ENCODE data around the gene DDX17.

Gene DDX17

DNA sequence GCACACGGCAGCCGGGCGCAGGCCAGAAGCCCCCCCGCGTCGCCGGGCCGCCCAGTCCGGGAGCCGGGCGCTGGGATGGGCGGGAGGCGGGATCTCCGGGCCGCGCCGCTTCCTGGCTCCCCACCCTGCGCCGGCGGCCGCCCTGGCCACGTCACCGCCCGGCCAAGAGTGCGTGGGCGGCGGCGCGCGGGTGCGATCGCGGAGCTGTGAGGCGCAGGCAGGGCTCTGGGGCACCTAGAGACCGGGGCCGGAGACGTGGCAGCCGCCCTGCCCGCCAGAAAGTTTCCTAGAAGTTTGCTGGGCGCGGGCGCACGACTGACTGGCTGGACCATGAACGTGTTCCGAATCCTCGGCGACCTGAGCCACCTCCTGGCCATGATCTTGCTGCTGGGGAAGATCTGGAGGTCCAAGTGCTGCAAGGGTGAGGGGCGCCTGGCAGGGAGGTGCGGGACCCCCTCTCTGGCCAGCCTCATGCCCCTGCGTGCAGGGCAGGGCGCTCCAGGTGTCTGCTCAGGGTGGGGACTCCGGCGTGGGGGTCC is 38.1 kb downstream of the DDX17 start, which contains the start of gene KDELR3:
TSS of gene KDELR3 (plus strand) at position 193 of the 539 bp plus-strand sequence. CDS start at position 331, 138 bp downstream.
- Histone ChIP-seq H3K9me3 (ENCODE audit: control insufficient read depth in 1 of 2, low read length in 2 of 2) (no peaks in the 10 kb centered on the region), H3K36me3 (ENCODE audit: control insufficient read depth in 1 of 2, insufficient read depth in 2 of 2, low read length in 2 of 2) (no peaks in the 10 kb centered on the region), H3K9ac (ENCODE audit: low read depth in 1 of 2, low read length in 2 of 2) (peak within 1 kb of the TSS; percentile 69 to 83), H3K27ac (ENCODE audit: low read depth, low read length) (no peak within 1 kb of the TSS), H3K27me3 (ENCODE audit: control insufficient read depth in 1 of 2, insufficient read depth in 2 of 2, low read length in 2 of 2) (peaks cover 7 to 12% of the 10 kb centered on the region in 2 donors), H3K4me1 (ENCODE audit: control insufficient read depth in 1 of 2, insufficient read depth in 2 of 2, low read length in 2 of 2) (peaks cover 11 to 22% of the 10 kb centered on the region in 2 donors), H3K4me3 (ENCODE audit: low read depth in 1 of 2, low read length in 2 of 2) (peak within 1 kb of the TSS; percentile 73 to 77)

DNA sequence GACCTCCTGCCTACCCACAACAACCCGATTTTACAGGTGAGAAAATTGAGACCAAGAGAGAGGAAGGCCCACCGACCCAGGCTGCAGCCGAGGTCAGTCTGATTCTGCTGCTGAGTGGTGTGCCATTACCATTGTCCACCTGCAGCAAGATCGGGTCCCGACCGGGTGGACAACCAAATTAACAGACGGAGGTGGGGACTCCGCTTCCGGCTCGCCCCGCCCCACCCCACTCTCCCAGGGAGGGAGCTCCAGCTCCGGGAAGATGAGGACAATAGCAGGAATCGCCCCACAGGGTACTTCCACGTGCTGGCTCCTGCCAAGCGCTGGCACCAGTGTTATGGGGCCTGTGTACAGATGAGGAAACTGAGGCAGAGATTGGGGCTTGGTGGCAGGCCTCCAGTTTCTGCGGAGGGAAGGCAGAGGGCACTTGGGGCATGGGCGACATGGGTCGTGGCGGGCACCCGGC is 38.6 kb downstream of the DDX17 start:
- Histone ChIP-seq H3K27me3 (ENCODE audit: control insufficient read depth in 1 of 2, insufficient read depth in 2 of 2, low read length in 2 of 2) (peaks cover 7 to 15% of the 10 kb centered on the region in 2 donors), H3K9me3 (ENCODE audit: control insufficient read depth in 1 of 2, low read length in 2 of 2) (no peaks in the 10 kb centered on the region), H3K4me3 (ENCODE audit: low read depth in 1 of 2, low read length in 2 of 2) (peak overlapping the region; percentile 71 to 73), H3K27ac (ENCODE audit: low read depth, low read length) (no peak overlapping the region), H3K9ac (ENCODE audit: low read depth in 1 of 2, low read length in 2 of 2) (peak overlapping the region; percentile 54 to 83), H3K36me3 (ENCODE audit: control insufficient read depth in 1 of 2, insufficient read depth in 2 of 2, low read length in 2 of 2) (no peaks in the 10 kb centered on the region), H3K4me1 (ENCODE audit: control insufficient read depth in 1 of 2, insufficient read depth in 2 of 2, low read length in 2 of 2) (peaks cover 11 to 23% of the 10 kb centered on the region in 2 donors)

- H3K4me1 ChIP-seq (ENCODE audit: control insufficient read depth in 1 of 2, insufficient read depth in 2 of 2, low read length in 2 of 2): peaks cover 17 to 34% of the 10 kb centered on the region in 2 donors
- no peak overlapping the region for H3K27ac ChIP-seq (ENCODE audit: low read depth, low read length)
- H3K9ac ChIP-seq (ENCODE audit: low read depth in 1 of 2, low read length in 2 of 2): no peak overlapping the region
- H3K9me3 ChIP-seq (ENCODE audit: control insufficient read depth in 1 of 2, low read length in 2 of 2): no peaks in the 10 kb centered on the region
- H3K36me3 ChIP-seq (ENCODE audit: control insufficient read depth in 1 of 2, insufficient read depth in 2 of 2, low read length in 2 of 2): no peaks in the 10 kb centered on the region
- no peak overlapping the region for H3K4me3 ChIP-seq (ENCODE audit: low read depth in 1 of 2, low read length in 2 of 2)
- H3K27me3 ChIP-seq (ENCODE audit: control insufficient read depth in 1 of 2, insufficient read depth in 2 of 2, low read length in 2 of 2): peaks cover 22 to 26% of the 10 kb centered on the region in 2 donors
Measured at GRCh38 chr22:38465673-38466490, 40.2 kb downstream of the DDX17 start.

GRCh38 chr22:38464992-38465672 is 41.0 kb downstream of the DDX17 start:
- H3K27ac ChIP-seq (ENCODE audit: low read depth, low read length): no peak overlapping the region
- H3K27me3 ChIP-seq (ENCODE audit: control insufficient read depth in 1 of 2, insufficient read depth in 2 of 2, low read length in 2 of 2): peaks cover 30 to 34% of the 10 kb centered on the region in 2 donors
- no peak overlapping the region for H3K9ac ChIP-seq (ENCODE audit: low read depth in 1 of 2, low read length in 2 of 2)
- peaks cover 18 to 34% of the 10 kb centered on the region in 2 donors for H3K4me1 ChIP-seq (ENCODE audit: control insufficient read depth in 1 of 2, insufficient read depth in 2 of 2, low read length in 2 of 2)
- no peaks in the 10 kb centered on the region for H3K36me3 ChIP-seq (ENCODE audit: control insufficient read depth in 1 of 2, insufficient read depth in 2 of 2, low read length in 2 of 2)
- H3K4me3 ChIP-seq (ENCODE audit: low read depth in 1 of 2, low read length in 2 of 2): no peak overlapping the region
- no peaks in the 10 kb centered on the region for H3K9me3 ChIP-seq (ENCODE audit: control insufficient read depth in 1 of 2, low read length in 2 of 2)

GRCh38 chr22:38462960-38463784 is 42.9 kb downstream of the DDX17 start:
- H3K4me3 ChIP-seq (ENCODE audit: low read depth in 1 of 2, low read length in 2 of 2): no peak overlapping the region
- peaks cover 14 to 28% of the 10 kb centered on the region in 2 donors for H3K4me1 ChIP-seq (ENCODE audit: control insufficient read depth in 1 of 2, insufficient read depth in 2 of 2, low read length in 2 of 2)
- H3K9ac ChIP-seq (ENCODE audit: low read depth in 1 of 2, low read length in 2 of 2): no peak overlapping the region
- H3K27ac ChIP-seq (ENCODE audit: low read depth, low read length): no peak overlapping the region
- H3K27me3 ChIP-seq (ENCODE audit: control insufficient read depth in 1 of 2, insufficient read depth in 2 of 2, low read length in 2 of 2): peaks cover 47 to 49% of the 10 kb centered on the region in 2 donors
- no peaks in the 10 kb centered on the region for H3K9me3 ChIP-seq (ENCODE audit: control insufficient read depth in 1 of 2, low read length in 2 of 2)
- H3K36me3 ChIP-seq (ENCODE audit: control insufficient read depth in 1 of 2, insufficient read depth in 2 of 2, low read length in 2 of 2): no peaks in the 10 kb centered on the region

DNA sequence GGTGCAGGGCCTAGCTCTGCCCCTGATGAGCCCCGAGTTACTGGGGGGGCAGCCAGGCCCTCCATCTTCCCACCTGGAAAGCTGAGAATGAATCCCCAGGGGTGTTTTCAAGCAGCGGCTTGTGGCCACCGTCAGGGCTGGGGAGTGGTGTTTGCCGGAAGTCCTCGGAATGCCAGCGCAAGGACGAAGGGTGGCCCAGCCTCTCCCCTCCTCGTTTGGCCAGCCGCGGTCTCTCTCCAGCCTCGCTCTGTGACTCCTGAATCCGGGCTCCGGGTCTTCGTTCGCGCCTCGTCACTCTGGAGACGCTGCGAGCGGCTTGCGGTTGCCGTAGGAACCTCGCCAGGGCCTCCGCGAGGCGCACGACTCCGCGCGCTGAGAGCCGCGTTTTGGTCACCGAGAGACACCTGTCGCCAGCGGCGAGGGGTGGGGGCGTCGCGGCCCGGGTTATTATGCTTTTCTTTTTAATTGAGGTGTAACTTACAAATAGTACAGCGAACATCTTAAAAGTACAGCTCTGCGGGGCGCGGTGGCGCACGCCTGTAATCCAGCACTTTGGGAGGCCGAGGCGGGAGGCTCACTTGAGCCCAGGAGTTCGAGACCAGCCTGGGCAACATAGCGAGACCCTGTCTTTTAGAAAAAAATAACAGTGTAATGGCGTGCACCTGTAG is 44.6 kb downstream of the DDX17 start:
- Histone ChIP-seq H3K9me3 (ENCODE audit: control insufficient read depth in 1 of 2, low read length in 2 of 2) (no peaks in the 10 kb centered on the region), H3K36me3 (ENCODE audit: control insufficient read depth in 1 of 2, insufficient read depth in 2 of 2, low read length in 2 of 2) (no peaks in the 10 kb centered on the region), H3K4me3 (ENCODE audit: low read depth in 1 of 2, low read length in 2 of 2) (peak overlapping the region; percentile 16 to 21), H3K27me3 (ENCODE audit: control insufficient read depth in 1 of 2, insufficient read depth in 2 of 2, low read length in 2 of 2) (peaks cover 51 to 64% of the 10 kb centered on the region in 2 donors), H3K4me1 (ENCODE audit: control insufficient read depth in 1 of 2, insufficient read depth in 2 of 2, low read length in 2 of 2) (peaks cover 7 to 19% of the 10 kb centered on the region in 2 donors), H3K9ac (ENCODE audit: low read depth in 1 of 2, low read length in 2 of 2) (no peak overlapping the region), H3K27ac (ENCODE audit: low read depth, low read length) (no peak overlapping the region)

- peak overlapping the region in 1 of 2 donors; percentile 21 for H3K4me3 ChIP-seq (ENCODE audit: low read depth in 1 of 2, low read length in 2 of 2)
- H3K4me1 ChIP-seq (ENCODE audit: control insufficient read depth in 1 of 2, insufficient read depth in 2 of 2, low read length in 2 of 2): peaks cover 7 to 19% of the 10 kb centered on the region in 2 donors
- peaks cover 56 to 69% of the 10 kb centered on the region in 2 donors for H3K27me3 ChIP-seq (ENCODE audit: control insufficient read depth in 1 of 2, insufficient read depth in 2 of 2, low read length in 2 of 2)
- H3K36me3 ChIP-seq (ENCODE audit: control insufficient read depth in 1 of 2, insufficient read depth in 2 of 2, low read length in 2 of 2): no peaks in the 10 kb centered on the region
- H3K9ac ChIP-seq (ENCODE audit: low read depth in 1 of 2, low read length in 2 of 2): no peak overlapping the region
- H3K27ac ChIP-seq (ENCODE audit: low read depth, low read length): no peak overlapping the region
- H3K9me3 ChIP-seq (ENCODE audit: control insufficient read depth in 1 of 2, low read length in 2 of 2): no peaks in the 10 kb centered on the region
Measured at GRCh38 chr22:38461057-38461413, 45.1 kb downstream of the DDX17 start.

DNA sequence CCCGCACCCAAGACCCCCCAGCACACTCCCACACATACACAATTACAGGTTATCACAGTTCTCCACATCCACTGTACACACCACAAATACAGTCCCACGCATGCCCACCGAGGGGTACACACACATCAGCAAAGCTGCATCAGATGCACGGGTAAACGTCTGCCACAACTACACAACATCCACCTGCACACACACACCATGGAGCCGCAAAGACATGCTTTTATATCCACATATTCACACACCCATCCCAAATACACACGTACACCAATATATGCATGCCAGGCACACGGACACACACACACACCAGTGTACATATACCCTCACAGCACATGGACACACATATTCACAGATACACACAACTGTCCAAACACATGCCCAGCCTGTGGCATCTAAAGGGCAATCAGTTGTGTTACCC is 45.7 kb downstream of the DDX17 start:
- no peak overlapping the region for H3K27ac ChIP-seq (ENCODE audit: low read depth, low read length)
- H3K4me1 ChIP-seq (ENCODE audit: control insufficient read depth in 1 of 2, insufficient read depth in 2 of 2, low read length in 2 of 2): peaks cover 7 to 19% of the 10 kb centered on the region in 2 donors
- no peaks in the 10 kb centered on the region for H3K36me3 ChIP-seq (ENCODE audit: control insufficient read depth in 1 of 2, insufficient read depth in 2 of 2, low read length in 2 of 2)
- peaks cover 58 to 66% of the 10 kb centered on the region in 2 donors for H3K27me3 ChIP-seq (ENCODE audit: control insufficient read depth in 1 of 2, insufficient read depth in 2 of 2, low read length in 2 of 2)
- no peak overlapping the region for H3K9ac ChIP-seq (ENCODE audit: low read depth in 1 of 2, low read length in 2 of 2)
- H3K9me3 ChIP-seq (ENCODE audit: control insufficient read depth in 1 of 2, low read length in 2 of 2): no peaks in the 10 kb centered on the region
- H3K4me3 ChIP-seq (ENCODE audit: low read depth in 1 of 2, low read length in 2 of 2): no peak overlapping the region

Measured in duodenal mucosa (tissue), 2 donors.